SK-N-SH (cell line): ENCODE data around the gene OPA1. TPM values are rescaled to one million over a fixed set of nuclear protein-coding genes. Genes with fewer than 3 reads are reported as not detected.

Source experiments
- CTCF ChIA-PET: fragments of 300-600, 350-600 bp; formaldehyde crosslinking; extraction: SDS; loops from one replicate; lab custom pipeline; 2021; lab: Yijun Ruan, JAX
- POLR2A ChIA-PET: fragments of 350-600 bp; sonication (Branson Sonifier 250); formaldehyde crosslinking; extraction: SDS; loops from one replicate; lab custom pipeline; 2020; ENCODE audit warnings: antibody characterized with exemption, inconsistent platforms; lab: Yijun Ruan, JAX
- DNase-seq: peaks from one replicate; pipeline ENCODE4 v3.0.0; 2012
- H2AFZ ChIP-seq: fragments of 200-600 bp; sonication (generic); 2 replicates; pipeline ENCODE4 v1.8.1; 2016; ENCODE audit warnings: antibody characterized with exemption, mild to moderate bottlenecking, low read depth
- H3F3A ChIP-seq: fragments of 200-600 bp; sonication (generic); replicated peaks from 2 replicates; pipeline ENCODE3; 2016; ENCODE audit warnings: antibody characterized with exemption, mild to moderate bottlenecking; ENCODE audit not compliant: insufficient read depth
- H3K27ac ChIP-seq, 2 experiments: fragments of 200-500 bp in 1 of 2; fragments of 200-600 bp in 1 of 2; sonication (Bioruptor generic) in 1 of 2; sonication (generic), shearing (Covaris generic) in 1 of 2; 2 replicates each; pipeline versions ENCODE4 v1.5.1 to v1.6.1; 2014 to 2016; ENCODE audit warnings: low read depth in 2 of 2, inconsistent platforms in 1 of 2, low read length in 1 of 2, mild to moderate bottlenecking in 1 of 2, mixed read lengths in 1 of 2
- H3K27me3 ChIP-seq: fragments of 200-600 bp; sonication (generic), shearing (Covaris generic); 2 replicates; pipeline ENCODE4 v1.6.1; 2016; ENCODE audit warnings: mixed run types; ENCODE audit not compliant: insufficient read depth
- H3K36me3 ChIP-seq, 2 experiments: fragments of 200-500 bp in 1 of 2; fragments of 200-600 bp in 1 of 2; sonication (Bioruptor generic) in 1 of 2; sonication (generic) in 1 of 2; replicated peaks in 1 of 2; 2 replicates each; pipeline versions ENCODE3 to v1.5.1; 2014 to 2016; ENCODE audit warnings: low read length in 1 of 2, mild to moderate bottlenecking in 1 of 2; ENCODE audit not compliant: insufficient read depth in 2 of 2, control insufficient read depth in 1 of 2
- H3K4me1 ChIP-seq, 2 experiments: fragments of 200-500 bp in 1 of 2; fragments of 200-600 bp in 1 of 2; sonication (Bioruptor generic) in 1 of 2; sonication (generic), shearing (Covaris generic) in 1 of 2; 2 replicates each; pipeline versions ENCODE4 v1.5.1 to v1.6.1; 2014 to 2016; ENCODE audit warnings: low read depth in 1 of 2, low read length in 1 of 2, mixed run types in 1 of 2; ENCODE audit not compliant: insufficient read depth in 2 of 2, control insufficient read depth in 1 of 2
- H3K4me2 ChIP-seq: fragments of 200-600 bp; sonication (generic), shearing (Covaris generic); 2 replicates; pipeline ENCODE4 v1.6.1; 2017; ENCODE audit warnings: mixed run types
- H3K4me3 ChIP-seq, 2 experiments: fragments of 200-500 bp in 1 of 2; fragments of 200-600 bp in 1 of 2; sonication (Bioruptor generic) in 1 of 2; sonication (generic), shearing (Covaris generic) in 1 of 2; 2 replicates each; pipeline versions ENCODE4 v1.5.1 to v1.8.1; 2014 to 2016; ENCODE audit warnings: low read depth in 2 of 2, inconsistent platforms in 1 of 2, low read length in 1 of 2, mild to moderate bottlenecking in 1 of 2, mixed read lengths in 1 of 2, moderate library complexity in 1 of 2
- H3K79me2 ChIP-seq: fragments of 200-600 bp; sonication (generic); 2 replicates; pipeline ENCODE4 v1.8.1; 2017; ENCODE audit warnings: mild to moderate bottlenecking; ENCODE audit not compliant: insufficient read depth
- H3K9ac ChIP-seq: fragments of 200-600 bp; sonication (generic); 2 replicates; pipeline ENCODE4 v1.6.1; 2017; ENCODE audit warnings: mixed run types
- H3K9me2 ChIP-seq: fragments of 200-600 bp; sonication (generic); 2 replicates; pipeline ENCODE4 v1.6.1; 2017; ENCODE audit warnings: mixed run types
- H3K9me3 ChIP-seq: fragments of 200-600 bp; sonication (generic); 2 replicates; pipeline ENCODE4 v1.6.1; 2017; ENCODE audit warnings: mixed run types, mild to moderate bottlenecking, moderate library complexity
- H4K20me1 ChIP-seq: fragments of 200-600 bp; sonication (generic); 2 replicates; pipeline ENCODE4 v1.6.1; 2017; ENCODE audit warnings: mild to moderate bottlenecking, mixed run types; ENCODE audit not compliant: insufficient read depth
- CHD2 ChIP-seq: fragments of 150-350 bp; IDR thresholded peaks from 2 replicates; pipeline ENCODE4 v1.6.1; 2018; ENCODE audit warnings: low read length; ENCODE audit not compliant: partially characterized antibody
- CTCF ChIP-seq: fragments of 200-600 bp; sonication (generic); IDR thresholded peaks from 2 replicates; pipeline ENCODE4 v1.6.1; 2017; ENCODE audit warnings: antibody characterized with exemption, mild to moderate bottlenecking, moderate library complexity
- EZH2phosphoT487 ChIP-seq: fragments of 200-600 bp; sonication (generic); IDR thresholded peaks from 2 replicates; pipeline ENCODE4 v1.6.1; 2017; ENCODE audit warnings: low read depth, mixed run types, mild to moderate bottlenecking, antibody characterized with exemption, moderate library complexity, borderline replicate concordance
- FOXM1 ChIP-seq: IDR thresholded peaks from 2 replicates; pipeline ENCODE4 v1.4.0; 2012; ENCODE audit warnings: low read depth, mild to moderate bottlenecking
- IRF3 ChIP-seq: fragments of 150-350 bp; IDR thresholded peaks from 2 replicates; pipeline ENCODE4 v1.6.1; 2016; ENCODE audit warnings: mild to moderate bottlenecking, low read depth, low read length
- JUND ChIP-seq: IDR thresholded peaks from 2 replicates; pipeline ENCODE4 v1.4.0; 2012
- PBX3 ChIP-seq: IDR thresholded peaks from 2 replicates; pipeline ENCODE4; 2012
- RCOR1 ChIP-seq: fragments of 150-350 bp; IDR thresholded peaks from 2 replicates; pipeline ENCODE4 v1.6.1; 2017; ENCODE audit warnings: antibody characterized with exemption, low read length
- REST ChIP-seq: IDR thresholded peaks from 2 replicates; pipeline ENCODE4 v1.6.1; 2012; ENCODE audit warnings: mild to moderate bottlenecking, low read depth, low read length, moderate library complexity
- RFX5 ChIP-seq: IDR thresholded peaks from 2 replicates; pipeline ENCODE4 v1.6.1; 2012; ENCODE audit warnings: mild to moderate bottlenecking, improper control_type of control experiment, low read length
- SMC3 ChIP-seq: IDR thresholded peaks from 2 replicates; pipeline ENCODE4 v1.6.1; 2012; ENCODE audit warnings: low read depth, low read length, improper control_type of control experiment
- ZBTB33 ChIP-seq: IDR thresholded peaks from 2 replicates; pipeline ENCODE4 v1.4.0; 2012; ENCODE audit warnings: low read depth, borderline replicate concordance
- WGBS: methylation state at CpG from one replicate; pipeline ENCODE4 v1.1.6; 2017; ENCODE audit warnings: low lambda C conversion rate; 5-methylcytosine and 5-hydroxymethylcytosine counted together
- polyA plus RNA-seq, 3 experiments: library from polyadenylated mRNA; depleted of rRNA; stranded (reverse); fragments of >200 nt; gene quantifications; 2 replicates each; pipeline ENCODE4 v1.2.3, GENCODE V29; 2012

The OPA1 gene
- polyA plus RNA-seq, 1 of the 3 experiments (the other 2 are of a cell fraction), result 11.4 TPM

- POLR2A ChIA-PET, result no interaction called here
- Histone ChIP-seq H4K20me1 (no peaks in the 10 kb centered on the region), H3K4me1 (no peaks in the 10 kb centered on the region)
- TF ChIP-seq IRF3 (no peak), JUND (no peak), CTCF (no peak), ZBTB33 (no peak), FOXM1 (no peak), SMC3 (no peak), RFX5 (no peak), CHD2 (no peak), PBX3 (no peak), RCOR1 (no peak), REST (no peak), EZH2phosphoT487 (no peak)
- TF ChIP-seq, all 33 proteins: peak for 0
- no peak for DNase-seq
- Histone ChIP-seq H3K9me3 (no peaks in the 10 kb centered on the region), H3K9me2 (no peaks in the 10 kb centered on the region), H3K9ac (no peak overlapping the region), H3K27me3 (no peaks in the 10 kb centered on the region), H3K4me2 (no peak overlapping the region), H3K36me3 (peaks cover 57 to 75% of the 10 kb centered on the region in 2 experiments), H3K4me3 (no peak overlapping the region), H3F3A (no peaks in the 10 kb centered on the region), H3K27ac (no peak overlapping the region), H2AFZ (no peak overlapping the region), H3K79me2 (no peaks in the 10 kb centered on the region)
- CTCF ChIA-PET, result interaction anchor here (0.6 to 3.4 kb wide), 4 partner anchors 9 to 687 kb away, joined by 4 to 12 read pairs (median 8); no protein-coding TSS in a partner anchor
- WGBS, result 90% methylated on average over 6 of the region's 6 CpGs
These were observed 63.9 kb downstream of the OPA1 start for GRCh38 chr3:193656878-193657282.
